DND-41 (cell line): ENCODE data around the gene ZNF19.

ENCODE experiments used
- ATAC-seq: fragments of 200-7000 bp; cut with Tn5 transposase; 3 replicates; pipeline ENCODE4 v1.9.1; 2021; ENCODE audit warnings: low read depth; ENCODE audit not compliant: insufficient read depth
- DNase-seq: peaks from one replicate; pipeline ENCODE4 v3.0.0-alpha.2; 2020
- H2AFZ ChIP-seq: 2 replicates; pipeline ENCODE4 v1.6.0; 2012; ENCODE audit warnings: low read depth, low read length
- H3K27ac ChIP-seq: 2 replicates; pipeline ENCODE4 v1.5.1; 2012; ENCODE audit warnings: low read length, inconsistent platforms
- H3K27me3 ChIP-seq: fragments of 200-600 bp; sonication (generic); 2 replicates; pipeline ENCODE4 v1.6.0; 2012; ENCODE audit warnings: low read length, mild to moderate bottlenecking, inconsistent platforms; ENCODE audit not compliant: insufficient read depth, poor library complexity
- H3K36me3 ChIP-seq: 2 replicates; pipeline ENCODE4 v1.5.1; 2012; ENCODE audit warnings: low read length, inconsistent platforms; ENCODE audit not compliant: insufficient read depth
- H3K4me1 ChIP-seq: 2 replicates; pipeline ENCODE4 v1.5.1; 2012; ENCODE audit warnings: mild to moderate bottlenecking, low read length; ENCODE audit not compliant: insufficient read depth
- H3K4me2 ChIP-seq: 2 replicates; pipeline ENCODE4 v1.6.0; 2012; ENCODE audit warnings: mild to moderate bottlenecking, moderate library complexity, low read length, inconsistent platforms; ENCODE audit not compliant: insufficient read depth
- H3K4me3 ChIP-seq, 2 experiments: fragments of 200-600 bp in 1 of 2; shearing (Covaris generic) in 1 of 2; 2 replicates each; pipeline ENCODE4 v1.5.1; 2012 to 2016; ENCODE audit warnings: inconsistent platforms in 2 of 2, low read length in 2 of 2, mild to moderate bottlenecking in 2 of 2, low read depth in 1 of 2, moderate library complexity in 1 of 2
- H3K79me2 ChIP-seq: 2 replicates; pipeline ENCODE4 v1.6.0; 2012; ENCODE audit warnings: low read length, inconsistent platforms; ENCODE audit not compliant: insufficient read depth
- H3K9ac ChIP-seq: 2 replicates; pipeline ENCODE4 v1.6.0; 2012; ENCODE audit warnings: low read depth, mild to moderate bottlenecking, inconsistent platforms, low read length, moderate library complexity
- H3K9me3 ChIP-seq: 2 replicates; pipeline ENCODE4 v1.5.1; 2012; ENCODE audit warnings: low read length, moderate library complexity, mild to moderate bottlenecking, inconsistent platforms; ENCODE audit not compliant: insufficient read depth, severe bottlenecking
- H4K20me1 ChIP-seq: 2 replicates; pipeline ENCODE4 v1.6.0; 2012; ENCODE audit warnings: low read length; ENCODE audit not compliant: insufficient read depth
- EZH2 ChIP-seq: IDR thresholded peaks from 3 replicates; pipeline ENCODE4 v1.6.1; 2012; ENCODE audit warnings: borderline replicate concordance, low read depth, mild to moderate bottlenecking, moderate library complexity, low read length, inconsistent platforms; ENCODE audit not compliant: severe bottlenecking
- TF ChIP-seq, protein P1 (sequence below): IDR thresholded peaks from 2 replicates; pipeline ENCODE4 v1.5.1; 2012; ENCODE audit warnings: borderline replicate concordance, low read length, moderate library complexity, mild to moderate bottlenecking; ENCODE audit not compliant: poor library complexity, severe bottlenecking; ENCODE audit errors: extremely low read depth

ZNF19 gene

DNA sequence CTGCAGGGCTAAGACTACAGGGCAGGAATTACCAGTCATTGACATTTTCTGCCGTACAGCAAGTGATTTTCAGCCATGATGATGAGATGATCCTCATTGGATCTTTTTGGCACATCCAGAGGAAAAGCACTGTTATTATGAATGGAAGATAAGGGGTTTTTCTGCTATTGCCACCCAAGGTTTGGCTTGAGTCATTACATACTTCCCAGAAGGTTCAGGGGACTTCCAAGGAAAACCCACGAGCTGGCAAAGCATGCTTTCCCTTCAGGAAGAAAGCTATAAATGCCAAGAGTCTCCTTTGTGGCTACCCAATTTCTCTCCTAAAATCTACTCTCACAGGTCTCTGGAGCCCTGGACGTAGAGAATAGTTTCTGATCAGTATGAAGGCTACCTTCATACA is 43.2 kb upstream of the ZNF19 start:
- ATAC-seq (no peak), DNase-seq (no peak)
- TF ChIP-seq EZH2 = no peak
- TF ChIP-seq, protein P1, sequence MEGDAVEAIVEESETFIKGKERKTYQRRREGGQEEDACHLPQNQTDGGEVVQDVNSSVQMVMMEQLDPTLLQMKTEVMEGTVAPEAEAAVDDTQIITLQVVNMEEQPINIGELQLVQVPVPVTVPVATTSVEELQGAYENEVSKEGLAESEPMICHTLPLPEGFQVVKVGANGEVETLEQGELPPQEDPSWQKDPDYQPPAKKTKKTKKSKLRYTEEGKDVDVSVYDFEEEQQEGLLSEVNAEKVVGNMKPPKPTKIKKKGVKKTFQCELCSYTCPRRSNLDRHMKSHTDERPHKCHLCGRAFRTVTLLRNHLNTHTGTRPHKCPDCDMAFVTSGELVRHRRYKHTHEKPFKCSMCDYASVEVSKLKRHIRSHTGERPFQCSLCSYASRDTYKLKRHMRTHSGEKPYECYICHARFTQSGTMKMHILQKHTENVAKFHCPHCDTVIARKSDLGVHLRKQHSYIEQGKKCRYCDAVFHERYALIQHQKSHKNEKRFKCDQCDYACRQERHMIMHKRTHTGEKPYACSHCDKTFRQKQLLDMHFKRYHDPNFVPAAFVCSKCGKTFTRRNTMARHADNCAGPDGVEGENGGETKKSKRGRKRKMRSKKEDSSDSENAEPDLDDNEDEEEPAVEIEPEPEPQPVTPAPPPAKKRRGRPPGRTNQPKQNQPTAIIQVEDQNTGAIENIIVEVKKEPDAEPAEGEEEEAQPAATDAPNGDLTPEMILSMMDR = no peak
- Histone ChIP-seq H2AFZ (no peak overlapping the region), H3K9me3 (no peaks in the 10 kb centered on the region), H3K4me1 (no peaks in the 10 kb centered on the region), H3K27me3 (no peaks in the 10 kb centered on the region), H3K9ac (no peak overlapping the region), H4K20me1 (peaks cover 1% of the 10 kb centered on the region; the same call in 1 of the 2 replicates), H3K27ac (no peak overlapping the region), H3K36me3 (no peaks in the 10 kb centered on the region), H3K4me2 (no peak overlapping the region), H3K79me2 (no peaks in the 10 kb centered on the region), H3K4me3 (no peak overlapping the region)

DNA sequence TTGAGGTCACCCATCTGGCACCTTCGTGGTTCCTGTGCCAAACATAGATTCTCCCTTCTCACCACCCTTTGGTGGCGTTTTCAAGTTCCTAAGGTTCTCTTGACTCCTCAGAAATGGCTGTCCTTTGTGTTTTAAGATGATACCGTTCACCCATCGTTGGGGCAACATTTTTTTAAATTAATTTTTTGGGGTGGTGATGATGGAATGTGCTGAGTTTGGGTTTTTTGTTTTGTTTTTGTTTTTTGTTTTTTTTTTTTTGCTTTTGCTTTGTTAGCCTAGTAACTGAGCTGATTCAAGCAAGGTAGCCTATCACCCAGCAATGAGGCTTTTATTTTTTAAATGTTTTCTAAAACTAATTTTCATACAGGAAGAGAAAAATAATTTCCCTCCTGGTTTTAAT is 39.7 kb upstream of the ZNF19 start:
- no peaks in the 10 kb centered on the region for H3K79me2 ChIP-seq
- H3K4me3 ChIP-seq = no peak overlapping the region
- no peak overlapping the region for H2AFZ ChIP-seq
- no peaks in the 10 kb centered on the region for H4K20me1 ChIP-seq
- no peak for ATAC-seq
- no peaks in the 10 kb centered on the region for H3K36me3 ChIP-seq
- no peak for DNase-seq
- H3K27me3 ChIP-seq = peaks cover 4% of the 10 kb centered on the region
- H3K4me2 ChIP-seq = no peak overlapping the region
- TF ChIP-seq EZH2 = no peak
- TF ChIP-seq, protein P1 = no peak
- H3K4me1 ChIP-seq = no peaks in the 10 kb centered on the region
- no peaks in the 10 kb centered on the region for H3K9me3 ChIP-seq
- no peak overlapping the region for H3K27ac ChIP-seq
- no peak overlapping the region for H3K9ac ChIP-seq

DNA sequence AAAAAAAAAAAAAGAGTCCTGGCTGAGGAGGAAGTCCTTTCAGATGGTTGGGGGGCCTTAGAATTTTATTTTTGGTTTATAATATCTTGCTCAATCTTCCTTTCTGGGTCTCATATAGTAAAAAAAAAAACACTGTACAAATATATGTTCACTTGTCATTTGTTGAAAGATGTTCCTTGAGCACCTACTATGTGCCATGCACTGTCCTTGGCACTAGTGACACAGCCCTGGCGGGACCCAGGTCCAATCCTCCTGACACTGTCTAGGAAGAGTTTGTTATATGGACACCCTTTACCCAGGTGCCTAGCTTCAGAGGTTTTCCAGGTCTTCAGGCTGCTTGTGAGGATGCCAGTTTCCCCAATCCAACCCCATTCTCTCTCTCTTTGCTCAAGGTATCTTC is 39.1 kb upstream of the ZNF19 start:
- H3K4me3 ChIP-seq = no peak overlapping the region
- H3K4me2 ChIP-seq = no peak overlapping the region
- H4K20me1 ChIP-seq = no peaks in the 10 kb centered on the region
- H3K79me2 ChIP-seq = no peaks in the 10 kb centered on the region
- H3K27me3 ChIP-seq = peaks cover 4% of the 10 kb centered on the region
- no peaks in the 10 kb centered on the region for H3K4me1 ChIP-seq
- no peak overlapping the region for H3K9ac ChIP-seq
- no peaks in the 10 kb centered on the region for H3K9me3 ChIP-seq
- no peaks in the 10 kb centered on the region for H3K36me3 ChIP-seq
- no peak for TF ChIP-seq EZH2
- TF ChIP-seq, protein P1 = no peak
- DNase-seq = no peak
- no peak for ATAC-seq
- no peak overlapping the region for H2AFZ ChIP-seq
- no peak overlapping the region for H3K27ac ChIP-seq

DNA sequence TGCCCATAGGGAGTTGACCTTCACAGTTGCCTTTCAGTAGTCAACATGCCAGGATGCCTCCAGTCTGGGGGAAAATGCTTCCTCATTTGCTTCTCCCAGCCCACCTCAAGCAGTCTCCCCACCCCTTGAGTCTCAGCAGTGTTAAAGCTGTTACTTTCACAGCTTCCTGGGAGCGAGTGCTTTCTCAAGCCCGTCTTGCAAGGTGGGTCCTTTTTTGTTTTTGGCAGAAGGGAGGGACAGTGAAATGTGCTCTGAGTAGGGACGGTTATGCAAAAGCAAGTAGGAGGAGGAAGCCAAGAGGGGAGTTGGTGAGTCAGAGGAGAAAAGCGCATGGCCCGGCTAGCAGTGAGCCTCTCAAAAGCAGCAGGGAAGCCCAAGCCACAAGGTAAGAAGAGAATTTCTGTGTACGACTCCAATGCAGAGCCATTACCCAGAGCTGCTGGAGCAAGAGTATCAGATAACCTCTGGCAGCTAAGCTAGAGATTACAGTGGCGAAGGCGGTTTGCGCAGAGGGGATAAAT is 37.0 kb upstream of the ZNF19 start, which contains the start of gene CHST4:
TSS of gene CHST4 (plus strand) at position 316 of the 521 bp plus-strand sequence. CDS start 10,252 bp downstream, outside the sequence.
- no peak within 1 kb of the TSS for H3K9ac ChIP-seq
- no peak within 1 kb of the TSS for H2AFZ ChIP-seq
- H3K36me3 ChIP-seq = no peaks in the 10 kb centered on the region
- DNase-seq (no peak), ATAC-seq (no peak)
- no peaks in the 10 kb centered on the region for H3K4me1 ChIP-seq
- H4K20me1 ChIP-seq = no peaks in the 10 kb centered on the region
- H3K4me3 ChIP-seq = no peak within 1 kb of the TSS
- peaks cover 4% of the 10 kb centered on the region for H3K27me3 ChIP-seq
- H3K4me2 ChIP-seq = no peak within 1 kb of the TSS
- no peaks in the 10 kb centered on the region for H3K9me3 ChIP-seq
- H3K27ac ChIP-seq = no peak within 1 kb of the TSS
- TF ChIP-seq, protein P1 = no peak
- TF ChIP-seq EZH2 = no peak
- H3K79me2 ChIP-seq = no peaks in the 10 kb centered on the region
